Retinal pigment epithelial cell (primary cell): ENCODE data around the gene PABPC3.

ENCODE experiments used
- DNase-seq: peaks from one replicate; pipeline ENCODE4 v3.0.0-alpha.2; 2010; ENCODE audit warnings: low read depth
- H3K4me3 ChIP-seq: 2 replicates; pipeline ENCODE4 v1.5.1; 2011; ENCODE audit warnings: mild to moderate bottlenecking, low read length, control low read depth, moderate library complexity
- CTCF ChIP-seq: conservative IDR thresholded peaks from 2 replicates; pipeline ENCODE4 v1.5.1; 2011; ENCODE audit warnings: low read depth, low read length, control low read depth, inconsistent platforms

PABPC3 gene

GRCh38 chr13:25064396-25064795 is 31.5 kb upstream of the PABPC3 start:
- no peak overlapping the region for H3K4me3 ChIP-seq
- no peak for DNase-seq
- TF ChIP-seq CTCF: no peak

GRCh38 chr13:25065974-25066770 is 29.8 kb upstream of the PABPC3 start:
- no peak overlapping the region for H3K4me3 ChIP-seq
- no peak for TF ChIP-seq CTCF
- no peak for DNase-seq

GRCh38 chr13:25067064-25067463 is 28.9 kb upstream of the PABPC3 start:
- no peak for DNase-seq
- H3K4me3 ChIP-seq: no peak overlapping the region
- TF ChIP-seq CTCF: no peak

GRCh38 chr13:25068810-25069209 is 27.1 kb upstream of the PABPC3 start:
- no peak for DNase-seq

GRCh38 chr13:25069236-25069635 is 26.7 kb upstream of the PABPC3 start:
- H3K4me3 ChIP-seq: no peak overlapping the region
- no peak for DNase-seq
- TF ChIP-seq CTCF: no peak

More at GRCh38 chr13:25068810-25069209, 27.1 kb upstream of the PABPC3 start:
- TF ChIP-seq CTCF: no peak
- no peak overlapping the region for H3K4me3 ChIP-seq

- no peak for DNase-seq
- TF ChIP-seq CTCF: no peak
- H3K4me3 ChIP-seq: no peak overlapping the region
Observed at GRCh38 chr13:25069911-25070310, 26.0 kb upstream of the PABPC3 start.

- no peak for DNase-seq
- TF ChIP-seq CTCF: no peak
- no peak overlapping the region for H3K4me3 ChIP-seq
Observed at GRCh38 chr13:25080773-25081172, 15.2 kb upstream of the PABPC3 start.
